Endothelial cell of umbilical vein (primary cell): Measurements from ENCODE around the gene DEF6. TPM values are rescaled to one million over a fixed set of nuclear protein-coding genes. Genes with fewer than 3 reads are reported as not detected.

Source experiments
- BruUV-seq: library from RNA; stranded (reverse); fragments of 400-500 nt; replicated peaks from 2 replicates; lab custom pipeline; 2021; lab: Mats Ljungman, UMichigan
- CTCF ChIA-PET: fragments of 300-600, 350-600 bp; sonication (Branson Sonifier 250); formaldehyde crosslinking; loops from one replicate; lab custom pipeline; 2021; ENCODE audit warnings: antibody characterized with exemption, inconsistent platforms; lab: Charles Lee
- POLR2A ChIA-PET: fragments of 300-600, 350-600 bp; sonication (Branson Sonifier 250); formaldehyde crosslinking; loops from one replicate; lab custom pipeline; 2021; ENCODE audit warnings: antibody characterized with exemption, inconsistent platforms; lab: Charles Lee
- DNase-seq: peaks from one replicate; pipeline ENCODE4 v3.0.0-alpha.2; 2011; ENCODE audit warnings: low read depth, low spot score
- FAIRE-seq: peaks from 2 replicates; lab custom pipeline; 2011; peaks lifted over from hg19 to GRCh38; lab: Jason Lieb, UNC
- H2AFZ ChIP-seq: 2 replicates; pipeline ENCODE4 v1.6.0; 2012; ENCODE audit warnings: low read depth, low read length, control low read depth, inconsistent platforms
- H3K27ac ChIP-seq: 2 replicates; pipeline ENCODE4 v1.5.1; 2011; ENCODE audit warnings: low read depth, mild to moderate bottlenecking, control low read depth, low read length, moderate library complexity; ENCODE audit not compliant: insufficient read depth
- H3K27me3 ChIP-seq, 2 experiments: 2 replicates each; pipeline versions ENCODE4 v1.6.0 to v1.6.1; 2011; ENCODE audit warnings: low read length in 2 of 2, mixed read lengths in 1 of 2; ENCODE audit not compliant: control insufficient read depth in 2 of 2, insufficient read depth in 2 of 2
- H3K36me3 ChIP-seq, 2 experiments: 2 replicates in 1 of 2; 3 replicates in 1 of 2; pipeline ENCODE4 v1.5.1; 2011; ENCODE audit warnings: low read length in 2 of 2, mild to moderate bottlenecking in 1 of 2, moderate library complexity in 1 of 2; ENCODE audit not compliant: control insufficient read depth in 2 of 2, insufficient read depth in 2 of 2; ENCODE audit errors: extremely low read depth in 1 of 2
- H3K4me1 ChIP-seq: 3 replicates; pipeline ENCODE4 v1.5.1; 2011; ENCODE audit warnings: mild to moderate bottlenecking, low read length; ENCODE audit not compliant: control insufficient read depth, insufficient read depth; ENCODE audit errors: extremely low read depth
- H3K4me2 ChIP-seq: 2 replicates; pipeline ENCODE4 v1.6.1; 2011; ENCODE audit warnings: low read length, control low read depth, mixed read lengths; ENCODE audit not compliant: insufficient read depth
- H3K4me3 ChIP-seq, 3 experiments: fragments of 200-600 bp in 1 of 3; sonication (generic), shearing (Covaris generic) in 1 of 3; replicated peaks in 1 of 3; 2 replicates each; pipeline ENCODE4 v1.5.1; 2011 to 2016; ENCODE audit warnings: control low read depth in 3 of 3, low read length in 3 of 3, mild to moderate bottlenecking in 2 of 3, inconsistent platforms in 1 of 3, low read depth in 1 of 3, moderate library complexity in 1 of 3; ENCODE audit not compliant: insufficient read depth in 1 of 3
- H3K79me2 ChIP-seq: 2 replicates; pipeline ENCODE4 v1.6.0; 2012; ENCODE audit warnings: low read length, inconsistent platforms; ENCODE audit not compliant: control insufficient read depth, insufficient read depth
- H3K9ac ChIP-seq: replicated peaks from 2 replicates; pipeline ENCODE3; 2011; ENCODE audit warnings: low read length, control low read depth; ENCODE audit not compliant: insufficient read depth; ENCODE audit errors: extremely low read depth
- H3K9me1 ChIP-seq: replicated peaks from 3 replicates; pipeline ENCODE4 v1.6.0; 2011; ENCODE audit warnings: mild to moderate bottlenecking, low read length; ENCODE audit not compliant: control insufficient read depth, insufficient read depth; ENCODE audit errors: extremely low read depth
- H3K9me3 ChIP-seq: replicated peaks from 2 replicates; pipeline ENCODE4 v1.5.1; 2012; ENCODE audit warnings: low read length, inconsistent platforms; ENCODE audit not compliant: control insufficient read depth, insufficient read depth
- H4K20me1 ChIP-seq: replicated peaks from 2 replicates; pipeline ENCODE3; 2011; ENCODE audit warnings: mild to moderate bottlenecking, low read length; ENCODE audit not compliant: control insufficient read depth, insufficient read depth; ENCODE audit errors: extremely low read depth
- EZH2 ChIP-seq: IDR thresholded peaks from 2 replicates; pipeline ENCODE4 v1.6.1; 2012; ENCODE audit warnings: borderline replicate concordance, low read depth, mild to moderate bottlenecking, moderate library complexity, low read length, inconsistent platforms; ENCODE audit not compliant: severe bottlenecking
- FOS ChIP-seq: IDR thresholded peaks from 2 replicates; pipeline ENCODE4 v1.6.1; 2011; ENCODE audit warnings: mild to moderate bottlenecking, low read length, moderate library complexity, borderline replicate concordance; ENCODE audit not compliant: insufficient read depth
- GATA2 ChIP-seq: IDR thresholded peaks from 2 replicates; pipeline ENCODE4 v1.7.0; 2011; ENCODE audit warnings: low read depth, mild to moderate bottlenecking, moderate library complexity, mixed read lengths, low read length; ENCODE audit not compliant: insufficient read length, insufficient read depth
- JUN ChIP-seq: IDR thresholded peaks from 2 replicates; pipeline ENCODE4 v1.6.1; 2011; ENCODE audit warnings: borderline replicate concordance, low read depth; ENCODE audit not compliant: insufficient read length, insufficient read depth
- MAX ChIP-seq: IDR thresholded peaks from 2 replicates; pipeline ENCODE4 v1.6.1; 2011; ENCODE audit not compliant: insufficient read depth, insufficient read length
- MYC ChIP-seq: IDR thresholded peaks from one replicate; pipeline ENCODE4 v1.6.1; 2011; ENCODE audit warnings: mild to moderate bottlenecking, low read depth, low read length
- POLR2A ChIP-seq: IDR thresholded peaks from 2 replicates; pipeline ENCODE4 v1.6.1; 2012; ENCODE audit warnings: low read depth, mild to moderate bottlenecking, control low read depth, low read length
- POLR2AphosphoS5 ChIP-seq: IDR thresholded peaks from 2 replicates; pipeline ENCODE4 v1.6.1; 2012; ENCODE audit warnings: low read depth, mild to moderate bottlenecking, control low read depth, low read length, moderate library complexity; ENCODE audit not compliant: insufficient read depth
- dilution Hi-C: fragments of 300-500 bp; cut with MboI; formaldehyde crosslinking; loops from one replicate; pipeline ENCODE4 v1.15.0; 2019; ENCODE audit warnings: low sequenced_read_pairs; ENCODE audit not compliant: extremely low pct_ligation_motif_present
- intact Hi-C: fragments of 100-400 bp; cut with micrococcal nuclease; formaldehyde crosslinking; loops from one replicate; pipeline ENCODE4 v1.10.0; 2022
- polyA plus RNA-seq, 4 experiments: library from polyadenylated mRNA; depleted of rRNA in 3 of 4; stranded (reverse) in 3 of 4; unstranded in 1 of 4; fragments of >200 nt; gene quantifications; 2 replicates each; pipeline versions ENCODE4 v1.2.1 to v1.2.3, GENCODE V29; 2011 to 2012; ENCODE audit warnings: missing spikeins in 1 of 4
- total RNA-seq: library from RNA; stranded (reverse); gene quantifications from 2 replicates; pipeline ENCODE4 v1.2.3, GENCODE V29; 2021
- TF ChIP-seq, protein P1 (sequence below), 2 donors: IDR thresholded peaks; 1 replicate in 1 of 2; 2 replicates in 1 of 2; pipeline ENCODE4 v1.5.1; 2011; ENCODE audit warnings: low read length in 2 of 2, mild to moderate bottlenecking in 2 of 2, moderate library complexity in 2 of 2, control low read depth in 1 of 2, inconsistent platforms in 1 of 2, low read depth in 1 of 2; ENCODE audit not compliant: insufficient read depth in 1 of 2; ENCODE audit errors: extremely low read depth in 1 of 2

DEF6 gene
- total and polyA plus RNA-seq, 2 donors (not counting 3 experiments of a cell fraction or from before 2014, with no cell fraction given): 0.59 to 0.77 TPM

DNA sequence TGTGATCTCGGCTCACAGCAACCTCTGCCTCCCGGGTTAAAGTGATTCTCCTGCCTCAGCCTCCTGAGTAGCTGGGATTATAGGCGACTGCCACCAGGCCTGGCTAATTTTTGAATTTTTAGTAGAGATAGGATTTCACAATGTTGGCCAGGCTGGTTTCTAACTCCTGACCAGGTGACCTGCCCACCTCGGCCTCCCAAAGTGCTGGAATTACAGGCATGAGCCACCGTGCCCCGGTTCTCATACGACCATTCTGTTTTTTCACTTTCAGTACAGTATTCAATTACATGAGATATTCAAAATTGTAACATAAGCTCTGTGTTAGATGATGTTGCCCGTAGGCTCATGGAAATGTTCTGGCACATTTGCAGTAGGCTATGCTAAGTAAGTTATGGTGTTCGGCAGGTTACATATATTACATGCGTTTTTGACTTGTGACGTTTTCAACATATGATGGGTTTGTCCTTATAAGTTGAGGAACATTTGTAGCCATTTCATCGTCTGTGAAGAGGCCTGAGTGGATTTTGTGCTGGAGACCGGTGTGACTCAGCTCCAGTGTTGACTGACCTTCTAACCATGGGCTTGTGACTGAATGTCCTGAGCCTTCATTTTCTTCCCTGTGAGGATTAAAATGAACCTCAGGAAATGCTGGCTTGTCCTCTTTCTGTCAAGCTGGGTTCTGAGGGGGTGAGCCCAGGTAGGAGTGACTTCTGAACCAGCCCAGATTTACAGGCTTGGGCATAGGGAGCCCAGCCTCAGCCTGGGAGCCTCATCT lies 56.9 kb downstream of the DEF6 start:
- Histone ChIP-seq H3K27me3 (no peaks in the 10 kb centered on the region), H3K9ac (no peak overlapping the region), H3K27ac (no peak overlapping the region), H3K4me2 (no peak overlapping the region), H2AFZ (no peak overlapping the region), H4K20me1 (no peaks in the 10 kb centered on the region), H3K4me3 (no peak overlapping the region), H3K4me1 (no peaks in the 10 kb centered on the region), H3K9me3 (no peaks in the 10 kb centered on the region), H3K36me3 (peaks cover 0 to 8% of the 10 kb centered on the region in 2 experiments), H3K9me1 (no peaks in the 10 kb centered on the region), H3K79me2 (no peaks in the 10 kb centered on the region)
- FAIRE-seq: peak; percentile 63
- TF ChIP-seq EZH2: no peak
- TF ChIP-seq POLR2A: no peak
- no peak for TF ChIP-seq MYC
- TF ChIP-seq, protein P1, sequence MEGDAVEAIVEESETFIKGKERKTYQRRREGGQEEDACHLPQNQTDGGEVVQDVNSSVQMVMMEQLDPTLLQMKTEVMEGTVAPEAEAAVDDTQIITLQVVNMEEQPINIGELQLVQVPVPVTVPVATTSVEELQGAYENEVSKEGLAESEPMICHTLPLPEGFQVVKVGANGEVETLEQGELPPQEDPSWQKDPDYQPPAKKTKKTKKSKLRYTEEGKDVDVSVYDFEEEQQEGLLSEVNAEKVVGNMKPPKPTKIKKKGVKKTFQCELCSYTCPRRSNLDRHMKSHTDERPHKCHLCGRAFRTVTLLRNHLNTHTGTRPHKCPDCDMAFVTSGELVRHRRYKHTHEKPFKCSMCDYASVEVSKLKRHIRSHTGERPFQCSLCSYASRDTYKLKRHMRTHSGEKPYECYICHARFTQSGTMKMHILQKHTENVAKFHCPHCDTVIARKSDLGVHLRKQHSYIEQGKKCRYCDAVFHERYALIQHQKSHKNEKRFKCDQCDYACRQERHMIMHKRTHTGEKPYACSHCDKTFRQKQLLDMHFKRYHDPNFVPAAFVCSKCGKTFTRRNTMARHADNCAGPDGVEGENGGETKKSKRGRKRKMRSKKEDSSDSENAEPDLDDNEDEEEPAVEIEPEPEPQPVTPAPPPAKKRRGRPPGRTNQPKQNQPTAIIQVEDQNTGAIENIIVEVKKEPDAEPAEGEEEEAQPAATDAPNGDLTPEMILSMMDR (IDR thresholded peaks at IDR 0.05; ENCODE audit: extremely low read depth in 1 of 2, insufficient read depth in 1 of 2, low read depth in 1 of 2, low read length in 2 of 2): no peak
- TF ChIP-seq POLR2AphosphoS5: no peak
- no peak for TF ChIP-seq MAX
- no peak for TF ChIP-seq GATA2
- TF ChIP-seq FOS: no peak
- no peak for TF ChIP-seq JUN
- dilution Hi-C loops: no loop called here
- ChIA-PET POLR2A (no interaction called here), CTCF (interaction anchor here (1.0 to 1.7 kb wide), 2 partner anchors 11 to 95 kb away, joined by 3 to 9 read pairs; no protein-coding TSS in a partner anchor)
- BruUV-seq: no TSS peak
- no peak for DNase-seq
- intact Hi-C loops: no loop called here
